HG03159 (cell line): ENCODE data around the gene STAT3.
"Not testable (repeated sequence)": the region's sequence is repeated elsewhere in the genome, so short reads cannot be mapped to it uniquely, and the experiment has no call there.

Experiments used
- ATAC-seq: cut with Tn5 transposase; IDR thresholded peaks from one replicate; pipeline ENCODE4 v1.9.1; 2021; ENCODE audit warnings: mild to moderate bottlenecking, moderate library complexity; ENCODE audit not compliant: unreplicated experiment

STAT3 gene

GRCh38 chr17:42409523-42410318 is 21.5 kb upstream of the STAT3 start:
- no peak for ATAC-seq

- no peak for ATAC-seq
Measured at GRCh38 chr17:42408061-42408460, 19.8 kb upstream of the STAT3 start.

GRCh38 chr17:42407289-42407836 is 19.1 kb upstream of the STAT3 start:
- no peak for ATAC-seq

GRCh38 chr17:42406615-42407288 is 18.5 kb upstream of the STAT3 start:
- ATAC-seq = no peak

- no peak for ATAC-seq
Measured at GRCh38 chr17:42405963-42406495, 17.8 kb upstream of the STAT3 start.

- no peak for ATAC-seq
Measured at GRCh38 chr17:42405076-42405475, 16.8 kb upstream of the STAT3 start.

GRCh38 chr17:42404326-42405055 is 16.2 kb upstream of the STAT3 start:
- no peak for ATAC-seq

GRCh38 chr17:42403150-42403549 is 14.9 kb upstream of the STAT3 start:
- no peak for ATAC-seq

- no peak for ATAC-seq
Measured at GRCh38 chr17:42402117-42402516, 13.9 kb upstream of the STAT3 start.

GRCh38 chr17:42400844-42401375 is 12.7 kb upstream of the STAT3 start:
- ATAC-seq = not testable (repeated sequence)

- ATAC-seq = no peak
Measured at GRCh38 chr17:42399948-42400843, 12.0 kb upstream of the STAT3 start.

GRCh38 chr17:42399121-42399520 is 10.9 kb upstream of the STAT3 start:
- no peak for ATAC-seq

- ATAC-seq = not testable (repeated sequence)
Measured at GRCh38 chr17:42395601-42396000, 7.4 kb upstream of the STAT3 start.

GRCh38 chr17:42394838-42395237 is 6.6 kb upstream of the STAT3 start:
- ATAC-seq = no peak

GRCh38 chr17:42392692-42393415 is 4.6 kb upstream of the STAT3 start:
- no peak for ATAC-seq

- not testable (repeated sequence) for ATAC-seq
Measured at GRCh38 chr17:42391439-42391838, 3.2 kb upstream of the STAT3 start.

GRCh38 chr17:42389899-42390298 is 1.7 kb upstream of the STAT3 start:
- ATAC-seq = no peak

GRCh38 chr17:42389135-42389417 is 834 bp upstream of the STAT3 start:
- no peak for ATAC-seq

- ATAC-seq = peak; percentile 8
Measured at GRCh38 chr17:42387661-42388380, 421 bp downstream of the STAT3 start.
